Body of pancreas (tissue), 4 donors: ENCODE results near the gene PHF23. TPM values are rescaled to one million over a fixed set of nuclear protein-coding genes. Genes with fewer than 3 reads are reported as not detected.
A peak's percentile ranks its signal among the peaks of the same experiment; 100 is the strongest.

Experiments used
- ATAC-seq: fragments of 150-250 bp; one replicate; pipeline ENCODE4 v1.9.1; 2016
- DNase-seq, 4 donors: peaks; one replicate each; pipeline ENCODE4 v3.0.0-alpha.2; 2019
- H3K27ac ChIP-seq, 4 donors: fragments of 200-600 bp; sonication (generic); 1 replicate in 3 of 4; 2 replicates in 1 of 4; pipeline versions ENCODE4 v1.5.1 to v1.6.1; 2016 to 2019; ENCODE audit warnings: mild to moderate bottlenecking in 1 of 4, mixed read lengths in 1 of 4, moderate library complexity in 1 of 4
- H3K27me3 ChIP-seq, 2 donors: fragments of 200-600 bp; sonication (generic); one replicate each; pipeline ENCODE4 v1.6.0; 2016; ENCODE audit warnings: mild to moderate bottlenecking in 1 of 2
- H3K36me3 ChIP-seq, 2 donors: fragments of 200-600 bp; sonication (generic); replicated peaks in 1 of 2; 2 replicates each; pipeline ENCODE4 v1.5.1; 2016; ENCODE audit warnings: low read depth in 2 of 2; ENCODE audit not compliant: insufficient read depth in 1 of 2
- H3K4me1 ChIP-seq: fragments of 200-600 bp; sonication (generic); one replicate; pipeline ENCODE4 v1.6.0; 2016
- H3K4me3 ChIP-seq, 2 donors: fragments of 200-600 bp; sonication (generic); 1 replicate in 1 of 2; 2 replicates in 1 of 2; pipeline ENCODE4 v1.5.1; 2016 to 2019
- H3K9me3 ChIP-seq, 3 donors: fragments of 200-600 bp; sonication (generic); 1 replicate in 2 of 3; 2 replicates in 1 of 3; pipeline ENCODE4 v1.5.1; 2016
- CTCF ChIP-seq, 7 experiments: fragments of 450-650 bp in 4 of 7; fragments of 200-600 bp in 3 of 7; sonication (generic) in 3 of 7; IDR thresholded peaks; one replicate each; pipeline ENCODE4 v1.5.1; 2016 to 2019; ENCODE audit warnings: antibody characterized with exemption in 7 of 7
- POLR2A ChIP-seq, 3 donors: fragments of 450-650 bp; IDR thresholded peaks; one replicate each; pipeline ENCODE4 v1.6.1; 2016; ENCODE audit warnings: antibody characterized with exemption in 3 of 3, mild to moderate bottlenecking in 2 of 3
- WGBS, 2 donors: methylation state at CpG; one replicate each; pipeline ENCODE4 v1.1.5; 2017; 5-methylcytosine and 5-hydroxymethylcytosine counted together
- intact Hi-C: fragments of 100-400 bp; cut with DNase I; formaldehyde crosslinking; loops from one replicate; pipeline ENCODE4 v1.15.1; 2023
- total RNA-seq, 2 donors: library from RNA; depleted of rRNA; stranded (reverse); fragments of >200 nt; gene quantifications; one replicate each; pipeline ENCODE4 v1.1.0, GENCODE V29; 2016

Gene PHF23
- total RNA-seq: 10 to 100 TPM; 11.9 to 15.8 TPM

GRCh38 chr17:7239091-7240027 lies at the start of gene PHF23:
Gene PHF23 (minus strand): TSS chr17:7239457. CDS start chr17:7239279, 178 bp downstream.
- ATAC-seq: peak; percentile 76
- peaks cover 61% of the 10 kb centered on the region for H3K4me1 ChIP-seq
- H3K27me3 ChIP-seq: no peaks in the 10 kb centered on the region
- peak; percentile 99 for DNase-seq
- peaks cover 0 to 2% of the 10 kb centered on the region in 2 donors for H3K36me3 ChIP-seq
- H3K4me3 ChIP-seq: peak within 1 kb of the TSS; percentile 85 to 90
- H3K27ac ChIP-seq: peak within 1 kb of the TSS; percentile 78 to 98 (median 92)
- H3K9me3 ChIP-seq: no peaks in the 10 kb centered on the region
- 1% methylated on average over 37 to 70 of the region's 72 CpGs for WGBS, 2 donors
- peak in 4 of 7 experiments; percentile 18 to 47 (median 42) for TF ChIP-seq CTCF (IDR thresholded peaks at IDR 0.05)
- TF ChIP-seq POLR2A (IDR thresholded peaks at IDR 0.05): peak in 2 of 3 donors; percentile 70 to 79
- intact Hi-C loops: no loop called here

DNA sequence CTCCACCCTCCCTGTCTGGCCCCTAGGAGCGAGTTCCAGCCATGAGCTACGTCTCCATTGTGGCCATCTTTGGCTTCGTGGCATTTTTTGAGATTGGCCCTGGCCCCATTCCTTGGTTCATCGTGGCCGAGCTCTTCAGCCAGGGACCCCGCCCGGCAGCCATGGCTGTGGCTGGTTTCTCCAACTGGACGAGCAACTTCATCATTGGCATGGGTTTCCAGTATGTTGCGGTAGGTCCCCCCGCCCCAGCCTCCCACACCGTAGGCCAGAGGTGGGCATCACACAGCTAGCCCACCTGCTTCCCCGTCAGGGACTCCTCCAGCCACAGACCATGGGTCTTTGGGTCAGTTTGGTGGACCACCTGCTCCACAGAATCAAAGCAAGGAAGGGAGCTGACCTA lies 46.4 kb upstream of the PHF23 start:
- ATAC-seq (no peak), DNase-seq (no peak)
- Histone ChIP-seq H3K4me1 (peaks cover 19% of the 10 kb centered on the region), H3K9me3 (no peaks in the 10 kb centered on the region), H3K36me3 (no peaks in the 10 kb centered on the region), H3K27me3 (no peaks in the 10 kb centered on the region), H3K27ac (no peak overlapping the region), H3K4me3 (no peak overlapping the region)
- TF ChIP-seq CTCF (IDR thresholded peaks at IDR 0.05) (no peak), POLR2A (IDR thresholded peaks at IDR 0.05) (no peak)
- intact Hi-C loops: loop anchor here (5.0 to 10.0 kb wide), 2 partner anchors 57 to 221 kb away; no protein-coding TSS in a partner anchor
- 86 to 91% methylated on average over 12 of the region's 12 CpGs for WGBS, 2 donors

DNA sequence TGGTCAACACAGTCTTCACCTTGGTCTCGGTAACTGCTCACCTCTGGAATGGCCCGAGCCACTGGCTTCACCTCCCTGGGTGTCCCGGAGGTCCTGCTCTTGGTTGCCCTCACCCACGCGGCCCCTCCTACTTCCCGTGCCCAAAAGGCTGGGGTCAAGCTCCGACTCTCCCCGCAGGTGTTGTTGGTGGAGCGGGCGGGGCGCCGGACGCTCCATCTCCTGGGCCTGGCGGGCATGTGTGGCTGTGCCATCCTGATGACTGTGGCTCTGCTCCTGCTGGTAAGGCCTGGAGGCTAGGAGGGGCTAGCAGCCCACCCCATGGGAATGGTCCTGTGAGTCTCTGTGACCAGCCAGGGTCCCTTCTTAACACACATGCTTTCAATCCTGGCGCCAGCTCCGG lies 45.7 kb upstream of the PHF23 start:
- no peak for ATAC-seq
- no peak overlapping the region for H3K27ac ChIP-seq

DNA sequence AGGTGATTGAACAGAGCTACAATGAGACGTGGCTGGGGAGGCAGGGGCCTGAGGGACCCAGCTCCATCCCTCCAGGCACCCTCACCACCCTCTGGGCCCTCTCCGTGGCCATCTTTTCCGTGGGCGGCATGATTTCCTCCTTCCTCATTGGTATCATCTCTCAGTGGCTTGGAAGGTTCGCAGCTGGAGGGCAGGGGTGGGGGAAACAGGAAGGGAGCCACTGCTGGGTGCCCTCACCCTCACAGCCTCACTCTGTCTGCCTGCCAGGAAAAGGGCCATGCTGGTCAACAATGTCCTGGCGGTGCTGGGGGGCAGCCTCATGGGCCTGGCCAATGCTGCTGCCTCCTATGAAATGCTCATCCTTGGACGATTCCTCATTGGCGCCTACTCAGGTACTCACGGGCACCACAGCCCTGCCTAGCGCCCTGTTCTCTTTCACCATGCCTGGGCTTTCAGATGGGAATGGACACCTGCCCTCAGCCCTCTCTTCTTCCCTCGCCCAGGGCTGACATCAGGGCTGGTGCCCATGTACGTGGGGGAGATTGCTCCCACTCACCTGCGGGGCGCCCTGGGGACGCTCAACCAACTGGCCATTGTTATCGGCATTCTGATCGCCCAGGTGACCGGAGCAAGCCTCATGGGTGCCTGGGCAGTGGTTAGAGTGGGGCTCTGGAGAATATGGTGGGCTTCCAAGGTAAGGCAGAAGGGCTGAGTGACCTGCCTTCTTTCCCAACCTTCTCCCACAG lies 44.4 kb upstream of the PHF23 start:
- ATAC-seq (no peak), DNase-seq (no peak)
- TF ChIP-seq POLR2A (IDR thresholded peaks at IDR 0.05) (no peak), CTCF (IDR thresholded peaks at IDR 0.05) (no peak)
- Histone ChIP-seq H3K27ac (no peak overlapping the region), H3K27me3 (no peaks in the 10 kb centered on the region), H3K9me3 (no peaks in the 10 kb centered on the region), H3K4me1 (peaks cover 24% of the 10 kb centered on the region), H3K36me3 (no peaks in the 10 kb centered on the region), H3K4me3 (no peak overlapping the region)
- 82 to 88% methylated on average over 16 to 18 of the region's 18 CpGs for WGBS, 2 donors
- intact Hi-C loops: loop anchor here (10.0 kb wide), 1 partner anchor 219 kb away; no protein-coding TSS in a partner anchor

More for the DNA sequence above, 45.7 kb upstream of the PHF23 start:
- no peak for TF ChIP-seq POLR2A (IDR thresholded peaks at IDR 0.05)
- no peak for TF ChIP-seq CTCF (IDR thresholded peaks at IDR 0.05)
- no peaks in the 10 kb centered on the region for H3K27me3 ChIP-seq
- no peak for DNase-seq
- no peak overlapping the region for H3K4me3 ChIP-seq
- H3K36me3 ChIP-seq: no peaks in the 10 kb centered on the region
- intact Hi-C loops: loop anchor here (5.0 to 10.0 kb wide), 2 partner anchors 57 to 220 kb away; no protein-coding TSS in a partner anchor
- peaks cover 24% of the 10 kb centered on the region for H3K4me1 ChIP-seq
- WGBS, 2 donors: 80 to 95% methylated on average over 1 to 16 of the region's 16 CpGs
- H3K9me3 ChIP-seq: no peaks in the 10 kb centered on the region
